Amygdala (tissue), 56 donors: Measurements from ENCODE around the gene NRXN3.

ENCODE experiments used
- DNase-seq, 56 donors: peaks; one replicate each; lab custom pipeline; 2025; lab: John Stamatoyannopoulos, UW

NRXN3 gene

GRCh38 chr14:78238141-78238540 lies 68.0 kb downstream of the NRXN3 start:
- no peak for DNase-seq

GRCh38 chr14:78240567-78240966 lies 70.4 kb downstream of the NRXN3 start:
- DNase-seq = no peak

GRCh38 chr14:78242086-78242485 lies 71.9 kb downstream of the NRXN3 start:
- no peak for DNase-seq

GRCh38 chr14:78243187-78243586 lies 73.0 kb downstream of the NRXN3 start:
- no peak for DNase-seq

GRCh38 chr14:78245238-78245637 lies 75.1 kb downstream of the NRXN3 start:
- DNase-seq = no peak

GRCh38 chr14:78248501-78249090 lies 78.4 kb downstream of the NRXN3 start:
- no peak for DNase-seq

- DNase-seq = no peak
These were observed 81.1 kb downstream of the NRXN3 start for GRCh38 chr14:78251308-78251707.

- DNase-seq = no peak
These were observed 83.8 kb downstream of the NRXN3 start for GRCh38 chr14:78253986-78254385.

GRCh38 chr14:78254911-78255461 lies 84.8 kb downstream of the NRXN3 start:
- peak in 2 of 56 donors; percentile 14 to 62 for DNase-seq

- no peak for DNase-seq
These were observed 89.7 kb downstream of the NRXN3 start for GRCh38 chr14:78259831-78260230.

GRCh38 chr14:78278464-78279250 lies 108.5 kb downstream of the NRXN3 start:
- no peak for DNase-seq

GRCh38 chr14:78282437-78282836 lies 112.3 kb downstream of the NRXN3 start:
- DNase-seq = no peak

- no peak for DNase-seq
These were observed 116.0 kb downstream of the NRXN3 start for GRCh38 chr14:78286210-78286609.

- DNase-seq = no peak
These were observed 121.8 kb downstream of the NRXN3 start for GRCh38 chr14:78292003-78292402.

- no peak for DNase-seq
These were observed 127.7 kb downstream of the NRXN3 start for GRCh38 chr14:78297858-78298257.

- DNase-seq = no peak
These were observed 128.1 kb downstream of the NRXN3 start for GRCh38 chr14:78298298-78298697.

GRCh38 chr14:78302841-78303240 lies 132.7 kb downstream of the NRXN3 start:
- no peak for DNase-seq

- no peak for DNase-seq
These were observed 137.5 kb downstream of the NRXN3 start for GRCh38 chr14:78307671-78308070.

- no peak for DNase-seq
These were observed 137.9 kb downstream of the NRXN3 start for GRCh38 chr14:78308079-78308478.

- no peak for DNase-seq
These were observed 140.1 kb downstream of the NRXN3 start for GRCh38 chr14:78310272-78310671.

GRCh38 chr14:78313499-78313898 lies 143.3 kb downstream of the NRXN3 start:
- no peak for DNase-seq

- DNase-seq = no peak
These were observed 144.3 kb downstream of the NRXN3 start for GRCh38 chr14:78314484-78314883.
